Fibroblast of villous mesenchyme (primary cell): ENCODE results near the gene CDK10. TPM values are rescaled to one million over a fixed set of nuclear protein-coding genes. Genes with fewer than 3 reads are reported as not detected.

Experiments used
- DNase-seq: peaks from one replicate; pipeline ENCODE4 v3.0.0-alpha.2; 2010; ENCODE audit warnings: low read depth
- H3K4me3 ChIP-seq: 2 replicates; pipeline ENCODE4 v1.5.1; 2011; ENCODE audit warnings: low read depth, mild to moderate bottlenecking, low read length
- total RNA-seq: library from RNA; depleted of rRNA; stranded (reverse); fragments of >200 nt; gene quantifications from 2 replicates; pipeline ENCODE4 v1.2.3, GENCODE V29; 2012
- TF ChIP-seq, protein P1 (sequence below): IDR thresholded peaks from 2 replicates; pipeline ENCODE4 v1.5.1; 2012; ENCODE audit warnings: low read depth, mild to moderate bottlenecking, low read length; ENCODE audit not compliant: insufficient read depth

The CDK10 gene
- total RNA-seq, 1 donor, result 51.0 TPM

- H3K4me3 ChIP-seq, result no peak overlapping the region
- TF ChIP-seq, protein P1, sequence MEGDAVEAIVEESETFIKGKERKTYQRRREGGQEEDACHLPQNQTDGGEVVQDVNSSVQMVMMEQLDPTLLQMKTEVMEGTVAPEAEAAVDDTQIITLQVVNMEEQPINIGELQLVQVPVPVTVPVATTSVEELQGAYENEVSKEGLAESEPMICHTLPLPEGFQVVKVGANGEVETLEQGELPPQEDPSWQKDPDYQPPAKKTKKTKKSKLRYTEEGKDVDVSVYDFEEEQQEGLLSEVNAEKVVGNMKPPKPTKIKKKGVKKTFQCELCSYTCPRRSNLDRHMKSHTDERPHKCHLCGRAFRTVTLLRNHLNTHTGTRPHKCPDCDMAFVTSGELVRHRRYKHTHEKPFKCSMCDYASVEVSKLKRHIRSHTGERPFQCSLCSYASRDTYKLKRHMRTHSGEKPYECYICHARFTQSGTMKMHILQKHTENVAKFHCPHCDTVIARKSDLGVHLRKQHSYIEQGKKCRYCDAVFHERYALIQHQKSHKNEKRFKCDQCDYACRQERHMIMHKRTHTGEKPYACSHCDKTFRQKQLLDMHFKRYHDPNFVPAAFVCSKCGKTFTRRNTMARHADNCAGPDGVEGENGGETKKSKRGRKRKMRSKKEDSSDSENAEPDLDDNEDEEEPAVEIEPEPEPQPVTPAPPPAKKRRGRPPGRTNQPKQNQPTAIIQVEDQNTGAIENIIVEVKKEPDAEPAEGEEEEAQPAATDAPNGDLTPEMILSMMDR, result no peak
- no peak for DNase-seq
Measured at GRCh38 chr16:89643769-89644300, 42.7 kb upstream of the CDK10 start.

DNA sequence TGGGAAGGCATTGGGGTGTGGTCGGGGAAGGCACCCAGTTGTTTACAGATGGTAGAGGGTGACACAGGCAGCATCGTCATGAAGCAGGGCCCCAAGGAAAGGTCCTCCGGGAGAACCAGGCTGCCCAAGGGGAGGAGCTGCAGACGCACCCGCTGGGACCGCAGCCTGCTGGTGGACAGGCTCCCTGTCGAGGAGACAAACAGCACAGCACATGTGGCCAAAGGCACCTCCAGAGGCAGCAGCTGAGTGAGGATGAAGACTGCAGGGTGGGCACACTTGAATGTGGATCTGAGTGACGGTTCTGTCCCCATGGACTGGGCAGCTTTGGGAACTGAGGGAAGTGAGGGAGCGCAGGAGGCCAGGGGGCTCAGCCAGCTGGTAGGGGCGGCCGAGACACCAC, 41.4 kb upstream of the CDK10 start:
- DNase-seq, result no peak
- no peak overlapping the region for H3K4me3 ChIP-seq
- TF ChIP-seq, protein P1, result no peak

- DNase-seq, result no peak
- TF ChIP-seq, protein P1, result no peak
- no peak overlapping the region for H3K4me3 ChIP-seq
Measured at GRCh38 chr16:89646270-89646669, 40.2 kb upstream of the CDK10 start.

- TF ChIP-seq, protein P1, result no peak
- DNase-seq, result no peak
- no peak overlapping the region for H3K4me3 ChIP-seq
Measured at GRCh38 chr16:89646906-89647305, 39.6 kb upstream of the CDK10 start.

DNA sequence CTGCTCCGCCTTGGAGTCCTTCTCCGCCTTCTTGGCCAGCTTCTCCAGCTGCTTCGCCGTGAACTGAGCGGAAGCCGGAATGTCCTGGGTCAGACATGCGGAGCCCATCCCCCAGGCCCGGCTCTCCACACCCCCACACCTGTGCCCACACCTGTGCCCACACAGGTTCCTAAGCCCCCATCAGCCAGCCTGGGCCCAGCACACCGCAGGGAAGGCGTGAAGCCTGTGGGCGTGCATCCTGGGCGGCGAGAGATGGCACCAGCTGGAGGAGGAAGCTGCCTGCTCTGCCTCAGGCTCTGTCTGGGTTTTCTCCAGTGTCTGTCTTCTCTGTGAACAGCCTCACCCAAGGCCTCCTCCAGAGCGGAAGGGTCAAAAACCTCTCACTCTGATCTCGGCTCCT, 34.9 kb upstream of the CDK10 start:
- DNase-seq, result no peak
- TF ChIP-seq, protein P1, result no peak
- H3K4me3 ChIP-seq, result no peak overlapping the region

DNA sequence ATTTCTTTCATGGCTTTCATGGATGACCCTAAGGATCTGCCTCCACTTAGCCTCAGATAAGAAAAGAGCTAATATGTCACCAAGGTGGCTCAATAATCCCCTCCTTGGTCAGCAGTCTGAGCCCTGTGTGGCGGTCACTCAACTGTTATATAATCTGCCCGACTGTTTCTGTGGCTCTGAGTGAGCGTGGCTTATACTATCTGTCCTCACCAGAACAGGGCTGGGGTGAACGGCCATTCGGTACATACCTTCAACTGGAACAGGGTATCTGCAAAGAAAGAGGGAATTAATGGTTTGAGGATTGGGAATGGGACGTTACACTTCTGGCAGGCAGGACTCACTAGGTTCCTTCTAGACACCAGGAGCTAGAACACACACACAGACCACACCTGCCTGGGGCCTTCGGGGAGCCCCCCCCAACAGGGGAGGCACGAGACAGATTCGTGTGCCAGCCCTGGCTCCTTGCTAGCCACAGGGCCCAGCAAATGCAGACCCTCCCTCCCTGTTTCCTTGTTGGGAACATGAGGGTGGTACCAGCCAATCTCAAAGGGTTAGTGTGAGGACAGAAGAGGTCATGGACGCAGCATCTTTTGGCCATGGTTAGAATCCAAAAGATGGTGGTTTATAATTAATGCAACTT, 32.7 kb upstream of the CDK10 start:
- TF ChIP-seq, protein P1, result no peak
- H3K4me3 ChIP-seq, result no peak overlapping the region
- DNase-seq, result no peak
